Subcutaneous abdominal adipose tissue (tissue), 5 donors: ENCODE data around the gene CELA1.
A peak's percentile ranks its signal among the peaks of the same experiment; 100 is the strongest.

Source experiments
- H3K27ac ChIP-seq: one replicate; pipeline ENCODE4 v1.7.0; 2013; ENCODE audit warnings: low read depth, mild to moderate bottlenecking, inconsistent platforms, low read length, moderate library complexity
- H3K27me3 ChIP-seq, 5 donors: one replicate each; pipeline ENCODE4 v1.7.0; 2013; ENCODE audit warnings: low read length in 5 of 5, inconsistent platforms in 1 of 5; ENCODE audit not compliant: control insufficient read depth in 5 of 5, insufficient read depth in 4 of 5
- H3K36me3 ChIP-seq, 5 donors: one replicate each; pipeline ENCODE4 v1.7.0; 2013; ENCODE audit warnings: low read length in 5 of 5; ENCODE audit not compliant: control insufficient read depth in 5 of 5, insufficient read depth in 5 of 5
- H3K4me1 ChIP-seq, 5 donors: one replicate each; pipeline ENCODE4 v1.7.0; 2013; ENCODE audit warnings: low read length in 5 of 5, mild to moderate bottlenecking in 3 of 5, moderate library complexity in 1 of 5; ENCODE audit not compliant: control insufficient read depth in 5 of 5, insufficient read depth in 5 of 5
- H3K4me3 ChIP-seq, 5 donors: one replicate each; pipeline ENCODE4 v1.7.0; 2013; ENCODE audit warnings: low read length in 5 of 5, low read depth in 1 of 5
- H3K9ac ChIP-seq, 5 donors: one replicate each; pipeline ENCODE4 v1.7.0; 2013; ENCODE audit warnings: low read length in 5 of 5, mild to moderate bottlenecking in 4 of 5, moderate library complexity in 3 of 5
- H3K9me3 ChIP-seq, 5 donors: one replicate each; pipeline ENCODE4 v1.7.0; 2013; ENCODE audit warnings: low read length in 5 of 5; ENCODE audit not compliant: control insufficient read depth in 5 of 5
- donor health status: healthy.
- donor health status: healthy.
- donor health status: healthy.
- donor health status: healthy.
- donor health status: healthy.

The CELA1 gene

DNA sequence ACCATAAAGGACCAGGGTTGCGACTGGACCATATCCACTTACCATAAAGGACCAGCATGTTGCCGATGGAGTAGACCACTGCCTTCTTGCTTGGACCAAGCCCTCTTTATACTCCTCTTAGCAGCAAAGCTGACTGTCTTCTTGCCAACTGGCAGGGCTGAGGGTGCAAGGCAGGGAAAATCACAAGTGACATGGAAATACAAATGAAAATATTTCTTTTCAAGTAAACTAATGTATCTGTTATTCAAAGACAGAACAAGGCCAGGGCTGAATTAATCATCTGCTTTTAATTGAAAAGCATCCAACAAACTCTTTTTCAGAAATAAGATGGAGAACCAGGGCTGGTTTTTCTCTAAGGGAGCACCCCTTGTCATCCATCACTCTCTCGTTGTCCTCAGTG lies at the start of gene CELA1:
Gene CELA1, minus strand, starts transcription at position 99 of the 400 bp plus-strand sequence. Its CDS starts 41 bp downstream, at position 58.
- Histone ChIP-seq H3K9ac (no peak within 1 kb of the TSS), H3K27ac (no peak within 1 kb of the TSS), H3K4me3 (no peak within 1 kb of the TSS), H3K4me1 (no peaks in the 10 kb centered on the region), H3K9me3 (no peaks in the 10 kb centered on the region), H3K27me3 (no peaks in the 10 kb centered on the region), H3K36me3 (no peaks in the 10 kb centered on the region)

- Histone ChIP-seq H3K4me3 (no peak overlapping the region), H3K27ac (no peak overlapping the region), H3K36me3 (no peaks in the 10 kb centered on the region), H3K9ac (no peak overlapping the region), H3K27me3 (peaks cover 0 to 21% (median 10%) of the 10 kb centered on the region in 5 donors), H3K4me1 (peaks cover 0 to 38% (median 14%) of the 10 kb centered on the region in 5 donors), H3K9me3 (no peaks in the 10 kb centered on the region)
Measured at GRCh38 chr12:51395283-51396230, 49.1 kb upstream of the CELA1 start.

DNA sequence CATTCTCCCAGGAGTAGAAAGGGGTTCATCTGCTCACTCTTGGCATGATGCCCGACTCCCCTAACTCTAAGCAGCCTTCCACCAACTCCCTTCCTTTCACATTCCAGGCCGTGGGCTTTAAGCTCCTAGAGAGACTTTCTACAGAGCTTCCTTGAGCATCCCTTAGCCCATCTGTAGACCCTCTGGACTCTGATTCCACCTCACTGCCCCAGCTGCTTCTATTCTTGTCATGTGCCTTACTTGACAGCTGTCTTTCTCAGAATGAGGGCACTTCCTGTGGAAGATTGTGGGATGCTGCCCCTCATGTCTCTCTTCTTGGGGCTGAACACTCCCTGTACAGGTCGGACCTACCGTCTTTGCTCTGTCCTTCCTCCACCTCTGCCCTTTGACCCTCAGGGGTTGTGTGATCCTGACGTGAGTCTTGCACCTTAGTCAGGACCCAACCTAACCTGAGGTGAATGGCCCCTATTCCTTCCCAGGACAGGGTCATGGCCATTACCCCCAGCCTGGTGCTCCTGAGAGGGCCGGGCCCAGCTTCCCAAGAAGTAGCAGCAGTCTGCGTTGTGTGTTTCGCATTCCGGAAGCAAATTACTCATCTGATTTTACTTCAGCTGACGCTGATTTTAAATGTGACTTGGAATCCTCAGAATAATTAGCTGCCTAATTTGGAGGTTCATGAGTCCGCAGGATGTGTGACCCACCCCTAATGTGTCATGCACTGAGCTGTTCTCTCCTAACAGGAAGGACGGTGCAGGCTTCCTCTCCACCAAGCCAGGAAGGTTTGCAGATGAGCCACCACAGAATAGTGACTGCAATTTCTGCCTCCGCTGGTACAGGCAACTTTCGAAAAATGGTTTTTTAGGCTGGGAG lies 47.4 kb upstream of the CELA1 start:
- peaks cover 0 to 19% (median 10%) of the 10 kb centered on the region in 5 donors for H3K27me3 ChIP-seq
- H3K4me1 ChIP-seq: peaks cover 0 to 43% (median 14%) of the 10 kb centered on the region in 5 donors
- no peak overlapping the region for H3K9ac ChIP-seq
- no peaks in the 10 kb centered on the region for H3K36me3 ChIP-seq
- H3K27ac ChIP-seq: no peak overlapping the region
- H3K4me3 ChIP-seq: no peak overlapping the region
- no peaks in the 10 kb centered on the region for H3K9me3 ChIP-seq

DNA sequence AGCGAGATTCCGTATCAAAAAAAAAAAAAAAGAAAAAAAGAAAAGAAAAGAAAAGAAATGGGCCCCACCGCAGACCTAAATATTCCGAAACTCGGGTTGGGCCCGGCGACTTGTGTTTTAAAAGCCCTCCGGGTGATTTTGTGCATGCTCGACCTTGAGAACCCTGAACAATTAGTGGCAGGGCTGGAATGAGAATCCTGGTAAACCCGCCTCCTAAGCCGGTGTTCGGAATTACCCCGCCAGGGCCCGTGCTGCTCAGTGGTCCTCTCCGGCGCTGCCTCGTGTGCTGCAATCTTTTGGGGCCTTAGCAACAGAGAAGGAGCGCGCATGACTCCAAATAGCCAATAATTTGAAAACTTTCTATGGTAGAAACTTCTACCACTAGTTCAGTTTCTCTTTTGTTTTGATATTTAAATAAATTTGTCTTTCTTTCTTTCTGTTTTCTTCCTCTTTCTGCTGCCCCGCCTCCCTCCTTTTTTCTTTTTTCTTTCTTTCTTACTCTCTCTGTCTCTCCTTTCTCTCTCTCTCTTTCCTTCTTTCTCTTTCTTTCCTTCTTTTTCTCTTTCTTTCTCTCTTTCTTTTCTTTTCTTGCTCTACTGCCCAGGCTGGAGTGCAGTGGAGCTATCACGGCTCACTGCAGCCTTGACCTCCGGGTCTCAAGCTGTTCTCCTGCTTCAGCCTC lies 46.2 kb upstream of the CELA1 start:
- no peak overlapping the region for H3K27ac ChIP-seq
- peaks cover 0 to 54% (median 18%) of the 10 kb centered on the region in 5 donors for H3K4me1 ChIP-seq
- H3K36me3 ChIP-seq: no peaks in the 10 kb centered on the region
- no peaks in the 10 kb centered on the region for H3K9me3 ChIP-seq
- H3K9ac ChIP-seq: no peak overlapping the region
- H3K27me3 ChIP-seq: peaks cover 0 to 19% (median 10%) of the 10 kb centered on the region in 5 donors
- H3K4me3 ChIP-seq: peak overlapping the region in 3 of 5 donors; percentile 22 to 61 (median 26)

DNA sequence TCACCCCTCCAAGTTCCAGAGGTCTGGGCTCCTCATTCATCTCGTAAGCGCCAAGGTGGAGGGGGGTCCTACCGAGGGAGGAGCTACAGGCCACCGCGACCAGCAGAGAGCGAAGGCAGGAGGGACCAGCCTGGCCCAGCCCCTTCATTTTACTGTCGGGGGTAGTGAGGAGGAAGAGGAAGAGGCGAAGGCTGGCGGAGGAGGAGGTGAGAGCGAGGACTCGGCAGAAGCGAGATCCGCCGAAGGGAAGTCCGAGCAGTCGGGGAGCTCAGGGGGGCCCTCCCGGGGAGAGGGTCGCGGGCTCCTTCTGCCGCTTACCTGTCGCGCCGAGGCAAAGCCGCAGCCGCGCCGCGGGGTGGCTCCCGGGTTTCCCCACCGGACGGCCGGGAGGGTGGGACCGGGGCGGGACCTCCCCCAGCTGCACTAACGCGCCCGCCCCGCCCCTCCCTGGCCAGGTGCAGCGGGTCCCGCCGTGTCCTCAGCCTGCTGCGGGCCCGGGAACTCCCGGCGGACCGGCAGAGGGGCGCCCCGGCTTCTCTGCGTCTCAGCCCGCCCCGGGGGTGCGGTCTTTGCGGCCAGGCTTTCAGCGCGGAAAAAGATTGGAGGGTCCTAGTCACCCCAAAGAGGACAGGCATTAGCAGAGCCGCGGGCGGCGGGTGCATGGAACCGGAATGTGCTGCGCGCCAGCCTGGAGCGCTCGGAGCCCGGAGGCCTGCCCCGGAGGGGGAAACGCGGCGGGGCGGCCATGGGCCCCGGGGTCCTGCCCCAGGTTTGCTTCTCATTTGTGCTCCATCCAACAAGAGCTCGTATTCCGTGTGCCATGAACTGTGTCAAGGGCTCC lies 45.0 kb upstream of the CELA1 start, which contains the start of gene GALNT6:
Gene GALNT6, minus strand, starts transcription at position 124 of the 841 bp plus-strand sequence. CDS start 11,625 bp downstream, outside the sequence.
- peaks cover 0 to 19% (median 10%) of the 10 kb centered on the region in 5 donors for H3K27me3 ChIP-seq
- peak within 1 kb of the TSS; percentile 51 to 65 (median 61) for H3K4me3 ChIP-seq
- H3K27ac ChIP-seq: peak within 1 kb of the TSS; percentile 60
- no peaks in the 10 kb centered on the region for H3K9me3 ChIP-seq
- H3K9ac ChIP-seq: peak within 1 kb of the TSS in 4 of 5 donors; percentile 24 to 68 (median 62)
- H3K4me1 ChIP-seq: peaks cover 0 to 57% (median 19%) of the 10 kb centered on the region in 5 donors
- H3K36me3 ChIP-seq: no peaks in the 10 kb centered on the region

GRCh38 chr12:51390891-51391282 lies 44.4 kb upstream of the CELA1 start:
- Histone ChIP-seq H3K36me3 (no peaks in the 10 kb centered on the region), H3K9me3 (no peaks in the 10 kb centered on the region), H3K4me1 (peaks cover 0 to 57% (median 19%) of the 10 kb centered on the region in 5 donors), H3K9ac (peak overlapping the region in 4 of 5 donors; percentile 24 to 65 (median 62)), H3K27ac (peak overlapping the region; percentile 60), H3K27me3 (peaks cover 0 to 19% (median 10%) of the 10 kb centered on the region in 5 donors), H3K4me3 (peak overlapping the region; percentile 51 to 65 (median 61))

DNA sequence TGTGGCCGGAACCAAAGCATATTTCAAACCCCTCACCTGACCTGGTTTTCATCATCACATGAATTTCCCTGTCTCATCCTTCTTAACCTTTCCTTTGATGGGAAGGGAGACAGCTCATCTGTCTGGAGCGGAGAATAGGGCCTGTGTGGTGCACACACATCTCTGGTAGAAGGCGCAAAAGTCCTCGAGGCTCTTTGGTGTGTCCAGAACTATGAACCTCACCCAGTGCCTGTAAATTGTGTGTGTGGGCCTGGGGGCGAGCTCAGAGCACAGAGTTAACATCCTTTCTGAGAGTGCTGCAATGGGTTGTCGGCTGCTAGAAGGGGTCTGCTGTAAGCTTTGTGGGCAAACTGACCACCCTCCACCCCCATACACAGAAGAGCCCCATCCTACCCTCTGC lies 44.0 kb upstream of the CELA1 start:
- Histone ChIP-seq H3K27me3 (peaks cover 0 to 19% (median 10%) of the 10 kb centered on the region in 5 donors), H3K9ac (no peak overlapping the region), H3K4me1 (peaks cover 0 to 53% (median 19%) of the 10 kb centered on the region in 5 donors)

GRCh38 chr12:51389302-51389999 lies 43.0 kb upstream of the CELA1 start:
- H3K9ac ChIP-seq: no peak overlapping the region
- no peaks in the 10 kb centered on the region for H3K9me3 ChIP-seq
- no peak overlapping the region for H3K27ac ChIP-seq
- H3K27me3 ChIP-seq: peaks cover 0 to 19% (median 10%) of the 10 kb centered on the region in 5 donors
- no peaks in the 10 kb centered on the region for H3K36me3 ChIP-seq
- peaks cover 0 to 45% (median 19%) of the 10 kb centered on the region in 5 donors for H3K4me1 ChIP-seq
- no peak overlapping the region for H3K4me3 ChIP-seq

More for the DNA sequence above, 44.0 kb upstream of the CELA1 start:
- H3K4me3 ChIP-seq: peak overlapping the region in 1 of 5 donors; percentile 61
- H3K9me3 ChIP-seq: no peaks in the 10 kb centered on the region
- H3K36me3 ChIP-seq: no peaks in the 10 kb centered on the region
- H3K27ac ChIP-seq: no peak overlapping the region
